Measurements from ENCODE around the gene EHF. TPM values are rescaled to one million over a fixed set of nuclear protein-coding genes. Genes with fewer than 3 reads are reported as not detected.
"Not testable (repeated sequence)": the region's sequence is repeated elsewhere in the genome, so short reads cannot be mapped to it uniquely, and the experiment has no call there.

The EHF gene
- total RNA-seq, 1 donor from 2014 or later = 60.5 TPM

DNA sequence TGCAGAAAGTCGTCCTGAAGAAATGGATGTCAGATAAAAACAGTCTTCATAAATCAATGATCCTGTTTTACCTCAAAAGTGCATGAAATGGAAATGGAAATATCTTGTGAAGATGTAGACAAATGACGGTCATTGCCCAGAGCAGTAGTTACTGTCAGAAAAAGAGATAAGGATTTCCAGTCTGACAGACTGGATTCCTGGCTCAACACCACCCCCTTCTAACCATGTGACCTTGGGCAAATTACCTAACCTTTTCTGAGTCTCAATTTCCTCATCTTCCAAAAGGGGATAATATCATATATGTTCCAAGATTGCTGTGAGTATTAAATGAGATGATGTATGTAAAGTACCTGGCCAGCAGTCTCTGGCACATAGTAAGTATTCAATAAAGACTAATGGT is 32.9 kb upstream of the EHF start:
- H3K4me1 ChIP-seq = peaks cover 4% of the 10 kb centered on the region
- H3K4me3 ChIP-seq = no peak overlapping the region
- intact Hi-C loops (cut with DNase I) = loop anchor here (5.0 kb wide), 1 partner anchor 304 kb away; no protein-coding TSS in a partner anchor
- TF ChIP-seq, protein P1, sequence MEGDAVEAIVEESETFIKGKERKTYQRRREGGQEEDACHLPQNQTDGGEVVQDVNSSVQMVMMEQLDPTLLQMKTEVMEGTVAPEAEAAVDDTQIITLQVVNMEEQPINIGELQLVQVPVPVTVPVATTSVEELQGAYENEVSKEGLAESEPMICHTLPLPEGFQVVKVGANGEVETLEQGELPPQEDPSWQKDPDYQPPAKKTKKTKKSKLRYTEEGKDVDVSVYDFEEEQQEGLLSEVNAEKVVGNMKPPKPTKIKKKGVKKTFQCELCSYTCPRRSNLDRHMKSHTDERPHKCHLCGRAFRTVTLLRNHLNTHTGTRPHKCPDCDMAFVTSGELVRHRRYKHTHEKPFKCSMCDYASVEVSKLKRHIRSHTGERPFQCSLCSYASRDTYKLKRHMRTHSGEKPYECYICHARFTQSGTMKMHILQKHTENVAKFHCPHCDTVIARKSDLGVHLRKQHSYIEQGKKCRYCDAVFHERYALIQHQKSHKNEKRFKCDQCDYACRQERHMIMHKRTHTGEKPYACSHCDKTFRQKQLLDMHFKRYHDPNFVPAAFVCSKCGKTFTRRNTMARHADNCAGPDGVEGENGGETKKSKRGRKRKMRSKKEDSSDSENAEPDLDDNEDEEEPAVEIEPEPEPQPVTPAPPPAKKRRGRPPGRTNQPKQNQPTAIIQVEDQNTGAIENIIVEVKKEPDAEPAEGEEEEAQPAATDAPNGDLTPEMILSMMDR (IDR thresholded peaks at IDR 0.05) = no peak
- DNase-seq (no peak), ATAC-seq (no peak)
- H3K27me3 ChIP-seq (ENCODE audit: low read depth) = no peaks in the 10 kb centered on the region
- H3K9me3 ChIP-seq = no peaks in the 10 kb centered on the region
- no peaks in the 10 kb centered on the region for H3K36me3 ChIP-seq
- no peak overlapping the region for H3K27ac ChIP-seq

DNA sequence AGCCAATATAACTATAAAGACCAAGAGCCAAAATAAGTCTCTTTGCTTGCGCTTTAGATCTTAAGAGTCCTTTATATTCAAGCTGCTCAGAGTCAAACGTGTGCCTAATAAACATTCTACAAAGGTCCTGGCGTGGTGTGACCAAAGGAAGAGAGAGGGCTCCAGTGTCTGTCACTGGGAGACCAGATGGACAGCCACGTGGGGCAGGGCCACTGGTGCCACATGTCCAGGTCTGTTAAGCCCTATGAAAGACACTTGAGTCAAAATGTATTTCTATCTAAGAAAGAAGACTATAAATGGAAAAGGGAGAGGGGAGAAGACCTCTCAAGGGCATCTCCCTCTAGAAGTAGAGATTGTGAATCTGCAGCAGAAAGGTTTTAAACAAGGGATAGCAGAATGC is 32.2 kb upstream of the EHF start:
- no peak overlapping the region for H3K27ac ChIP-seq
- ATAC-seq (no peak), DNase-seq (no peak)
- intact Hi-C loops (cut with DNase I) = loop anchor here (5.0 kb wide), 1 partner anchor 304 kb away; no protein-coding TSS in a partner anchor
- no peaks in the 10 kb centered on the region for H3K9me3 ChIP-seq
- peaks cover 4% of the 10 kb centered on the region for H3K4me1 ChIP-seq
- no peaks in the 10 kb centered on the region for H3K27me3 ChIP-seq (ENCODE audit: low read depth)
- H3K36me3 ChIP-seq = no peaks in the 10 kb centered on the region
- no peak overlapping the region for H3K4me3 ChIP-seq
- TF ChIP-seq, protein P1 (IDR thresholded peaks at IDR 0.05) = no peak

DNA sequence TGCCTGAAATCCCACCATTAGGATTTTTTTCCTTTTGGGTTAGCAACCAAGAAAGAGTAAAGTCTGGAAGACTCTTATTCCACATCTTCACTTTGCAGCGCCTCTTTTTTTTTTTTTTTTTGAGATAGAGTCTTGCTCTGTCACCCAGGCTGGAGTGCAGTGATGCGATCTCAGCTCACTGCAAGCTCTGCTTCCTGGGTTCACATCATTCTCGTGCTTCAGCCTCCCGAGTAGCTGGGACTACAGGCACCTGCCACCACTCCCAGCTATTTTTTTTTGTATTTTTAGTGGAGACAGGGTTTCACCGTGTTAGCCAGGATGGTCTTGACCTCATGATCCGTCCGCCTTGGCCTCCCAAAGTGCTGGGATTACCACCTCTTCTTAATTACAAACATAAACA is 31.7 kb upstream of the EHF start:
- intact Hi-C loops (cut with DNase I) = loop anchor here (5.0 kb wide), 1 partner anchor 303 kb away; no protein-coding TSS in a partner anchor
- ATAC-seq; H3K4me3 ChIP-seq; DNase-seq; H3K27me3 ChIP-seq (ENCODE audit: low read depth); H3K27ac ChIP-seq; H3K4me1 ChIP-seq; H3K9me3 ChIP-seq; H3K36me3 ChIP-seq: not testable (repeated sequence)

DNA sequence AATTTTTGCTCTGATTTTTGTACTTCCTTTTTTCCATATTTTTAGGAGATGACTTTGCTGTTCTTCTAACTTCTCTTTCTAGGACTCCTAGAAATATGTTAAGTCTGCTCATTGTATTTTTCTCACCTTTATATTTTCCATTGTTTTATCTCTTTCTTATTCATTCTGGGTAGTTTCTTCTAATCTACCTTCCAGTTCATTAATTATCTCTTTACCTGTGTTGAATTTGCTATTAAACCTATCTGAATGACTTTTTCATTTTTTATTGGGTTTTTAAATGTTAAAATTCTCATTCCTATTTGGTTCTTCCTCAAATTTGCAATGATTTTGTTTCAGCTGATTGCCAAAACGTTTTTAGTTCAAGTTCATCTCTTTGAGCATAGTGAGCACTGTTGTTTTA is 27.8 kb upstream of the EHF start:
- TF ChIP-seq, protein P1 (IDR thresholded peaks at IDR 0.05) = no peak
- Histone ChIP-seq H3K27ac (no peak overlapping the region), H3K4me1 (no peaks in the 10 kb centered on the region), H3K27me3 (ENCODE audit: low read depth) (no peaks in the 10 kb centered on the region), H3K4me3 (no peak overlapping the region), H3K9me3 (no peaks in the 10 kb centered on the region), H3K36me3 (no peaks in the 10 kb centered on the region)
- intact Hi-C loops (cut with DNase I) = no loop called here
- ATAC-seq = no peak
- no peak for DNase-seq

DNA sequence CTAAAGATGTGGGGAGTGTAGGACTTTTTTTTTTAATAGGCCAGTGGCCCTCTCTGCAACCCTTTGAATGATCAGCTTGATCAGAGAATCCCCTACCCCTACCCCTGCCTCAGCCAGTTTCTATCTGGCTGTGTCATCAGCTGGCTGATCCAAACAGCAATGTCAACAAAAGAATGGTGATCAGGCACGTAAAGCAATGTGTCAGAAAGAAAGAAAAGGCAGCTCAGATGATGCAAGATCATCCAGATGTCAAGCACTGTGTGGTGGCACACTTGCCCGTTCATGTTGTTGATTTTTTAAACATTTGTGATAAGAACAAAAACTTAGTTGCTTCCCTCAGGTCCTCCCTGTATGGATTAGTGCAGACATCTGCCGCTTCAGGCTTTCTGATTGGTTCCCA is 26.3 kb upstream of the EHF start:
- Histone ChIP-seq H3K9me3 (no peaks in the 10 kb centered on the region), H3K4me1 (peaks cover 4% of the 10 kb centered on the region), H3K4me3 (no peak overlapping the region), H3K36me3 (no peaks in the 10 kb centered on the region), H3K27ac (no peak overlapping the region), H3K27me3 (ENCODE audit: low read depth) (no peaks in the 10 kb centered on the region)
- intact Hi-C loops (cut with DNase I) = no loop called here
- DNase-seq (no peak), ATAC-seq (no peak)
- TF ChIP-seq, protein P1 (IDR thresholded peaks at IDR 0.05) = no peak

DNA sequence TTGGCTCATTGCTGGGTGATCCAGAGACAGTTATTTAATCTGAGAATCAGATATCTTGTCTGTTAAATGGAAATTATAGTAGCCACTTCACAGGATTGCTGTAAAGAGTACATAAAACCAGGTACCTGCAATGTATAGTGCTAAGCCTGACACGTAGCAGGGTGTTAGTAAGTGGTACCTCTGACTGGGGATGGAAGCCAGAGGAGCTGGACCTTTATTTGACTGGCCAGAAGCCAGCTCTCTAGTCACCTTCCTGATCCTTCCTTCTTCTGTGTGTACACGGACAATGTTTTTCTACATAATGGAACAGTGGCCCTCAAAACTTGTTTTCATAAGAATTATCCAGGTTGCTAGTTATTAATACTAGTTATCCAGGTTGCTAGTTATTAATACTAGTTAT is 25.5 kb upstream of the EHF start:
- ATAC-seq (no peak), DNase-seq (no peak)
- intact Hi-C loops (cut with DNase I) = no loop called here
- Histone ChIP-seq H3K27me3 (ENCODE audit: low read depth) (no peaks in the 10 kb centered on the region), H3K27ac (no peak overlapping the region), H3K9me3 (no peaks in the 10 kb centered on the region), H3K4me3 (no peak overlapping the region), H3K36me3 (no peaks in the 10 kb centered on the region), H3K4me1 (peaks cover 12% of the 10 kb centered on the region)
- TF ChIP-seq, protein P1 (IDR thresholded peaks at IDR 0.05) = no peak

Data from lower lobe of right lung (tissue), 2 donors.